ENCODE measurements around the gene MED25.

MED25 gene

GRCh38 chr19:49843265-49843664 lies 25.2 kb downstream of the MED25 start:
- TF ChIP-seq USF1 (IDR thresholded peaks at IDR 0.05) (no peak), TCF12 (IDR thresholded peaks at IDR 0.05; ENCODE audit: low read depth) (no peak), CEBPB (IDR thresholded peaks at IDR 0.05) (no peak), TAF1 (IDR thresholded peaks at IDR 0.05; ENCODE audit: low read depth) (no peak), MAX (IDR thresholded peaks at IDR 0.05) (no peak), EGR1 (IDR thresholded peaks at IDR 0.05) (no peak), EP300 (IDR thresholded peaks at IDR 0.05; ENCODE audit: borderline replicate concordance) (no peak), FOXM1 (IDR thresholded peaks at IDR 0.05; ENCODE audit: borderline replicate concordance, low read depth) (no peak), ZBTB7A (IDR thresholded peaks at IDR 0.05; ENCODE audit: low read depth) (no peak), CREB1 (IDR thresholded peaks at IDR 0.05; ENCODE audit: low read depth) (no peak), RAD21 (IDR thresholded peaks at IDR 0.05; ENCODE audit: low read depth) (no peak), TEAD4 (IDR thresholded peaks at IDR 0.05) (no peak), YY1 (IDR thresholded peaks at IDR 0.05; ENCODE audit: low read depth) (no peak)

GRCh38 chr19:49844138-49845095 lies 26.3 kb downstream of the MED25 start:
- TF ChIP-seq RAD21 (IDR thresholded peaks at IDR 0.05; ENCODE audit: low read depth) (no peak), CEBPB (IDR thresholded peaks at IDR 0.05) (no peak), USF1 (IDR thresholded peaks at IDR 0.05) (no peak), CREB1 (IDR thresholded peaks at IDR 0.05; ENCODE audit: low read depth) (no peak), EGR1 (IDR thresholded peaks at IDR 0.05) (no peak), FOXM1 (IDR thresholded peaks at IDR 0.05; ENCODE audit: borderline replicate concordance, low read depth) (no peak), YY1 (IDR thresholded peaks at IDR 0.05; ENCODE audit: low read depth) (no peak), TEAD4 (IDR thresholded peaks at IDR 0.05) (no peak), TCF12 (IDR thresholded peaks at IDR 0.05; ENCODE audit: low read depth) (no peak), TAF1 (IDR thresholded peaks at IDR 0.05; ENCODE audit: low read depth) (no peak), MAX (IDR thresholded peaks at IDR 0.05) (no peak), EP300 (IDR thresholded peaks at IDR 0.05; ENCODE audit: borderline replicate concordance) (no peak), NFIC (IDR thresholded peaks at IDR 0.05) (no peak)

- no peak for TF ChIP-seq MAX (IDR thresholded peaks at IDR 0.05)
- no peak for TF ChIP-seq ZBTB7A (IDR thresholded peaks at IDR 0.05; ENCODE audit: low read depth)
- TF ChIP-seq YY1 (IDR thresholded peaks at IDR 0.05; ENCODE audit: low read depth): no peak
- no peak for TF ChIP-seq FOXM1 (IDR thresholded peaks at IDR 0.05; ENCODE audit: borderline replicate concordance, low read depth)
- no peak for TF ChIP-seq REST (IDR thresholded peaks at IDR 0.05; ENCODE audit: low read depth)
- no peak for TF ChIP-seq CREB1 (IDR thresholded peaks at IDR 0.05; ENCODE audit: low read depth)
Measured at GRCh38 chr19:49845414-49845813, 27.3 kb downstream of the MED25 start.

- TF ChIP-seq CEBPB (IDR thresholded peaks at IDR 0.05): no peak
- no peak for TF ChIP-seq USF1 (IDR thresholded peaks at IDR 0.05)
- TF ChIP-seq EP300 (IDR thresholded peaks at IDR 0.05; ENCODE audit: borderline replicate concordance): no peak
- TF ChIP-seq NFIC (IDR thresholded peaks at IDR 0.05): no peak
- TF ChIP-seq REST (IDR thresholded peaks at IDR 0.05; ENCODE audit: low read depth): no peak
- TF ChIP-seq YY1 (IDR thresholded peaks at IDR 0.05; ENCODE audit: low read depth): no peak
- no peak for TF ChIP-seq TCF12 (IDR thresholded peaks at IDR 0.05; ENCODE audit: low read depth)
- TF ChIP-seq ZBTB7A (IDR thresholded peaks at IDR 0.05; ENCODE audit: low read depth): no peak
- no peak for TF ChIP-seq TEAD4 (IDR thresholded peaks at IDR 0.05)
- no peak for TF ChIP-seq RAD21 (IDR thresholded peaks at IDR 0.05; ENCODE audit: low read depth)
- no peak for TF ChIP-seq FOXM1 (IDR thresholded peaks at IDR 0.05; ENCODE audit: borderline replicate concordance, low read depth)
- TF ChIP-seq EGR1 (IDR thresholded peaks at IDR 0.05): no peak
- TF ChIP-seq MAX (IDR thresholded peaks at IDR 0.05): no peak
- no peak for TF ChIP-seq TAF1 (IDR thresholded peaks at IDR 0.05; ENCODE audit: low read depth)
- TF ChIP-seq CREB1 (IDR thresholded peaks at IDR 0.05; ENCODE audit: low read depth): no peak
Measured at GRCh38 chr19:49846408-49846807, 28.3 kb downstream of the MED25 start.

All from Ishikawa (cell line).